ENCODE data around the gene TMEM198. TPM values are rescaled to one million over a fixed set of nuclear protein-coding genes. Genes with fewer than 3 reads are reported as not detected.

The TMEM198 gene
- total and polyA plus RNA-seq, 2 donors (not counting 1 experiment from before 2014, with no cell fraction given): 0.39 to 1.1 TPM

GRCh38 chr2:219538504-219538951, 5.3 kb upstream of the TMEM198 start:
- Mint-ChIP-seq H3K9me3 (ENCODE audit: insufficient read depth) (no peaks in the 10 kb centered on the region), H3K4me3 (no peak overlapping the region), H3K27me3 (peaks cover 19% of the 10 kb centered on the region), H3K4me1 (peaks cover 17% of the 10 kb centered on the region), H3K27ac (no peak overlapping the region)
- no peak overlapping the region for H3K9ac ChIP-seq (ENCODE audit: low read length)
- intact Hi-C loops (cut with micrococcal nuclease): no loop called here
- DNase-seq: no peak
- POLR2A ChIA-PET: no interaction called here
- no peak for ATAC-seq (ENCODE audit: low read depth)
- TF ChIP-seq, protein P1, sequence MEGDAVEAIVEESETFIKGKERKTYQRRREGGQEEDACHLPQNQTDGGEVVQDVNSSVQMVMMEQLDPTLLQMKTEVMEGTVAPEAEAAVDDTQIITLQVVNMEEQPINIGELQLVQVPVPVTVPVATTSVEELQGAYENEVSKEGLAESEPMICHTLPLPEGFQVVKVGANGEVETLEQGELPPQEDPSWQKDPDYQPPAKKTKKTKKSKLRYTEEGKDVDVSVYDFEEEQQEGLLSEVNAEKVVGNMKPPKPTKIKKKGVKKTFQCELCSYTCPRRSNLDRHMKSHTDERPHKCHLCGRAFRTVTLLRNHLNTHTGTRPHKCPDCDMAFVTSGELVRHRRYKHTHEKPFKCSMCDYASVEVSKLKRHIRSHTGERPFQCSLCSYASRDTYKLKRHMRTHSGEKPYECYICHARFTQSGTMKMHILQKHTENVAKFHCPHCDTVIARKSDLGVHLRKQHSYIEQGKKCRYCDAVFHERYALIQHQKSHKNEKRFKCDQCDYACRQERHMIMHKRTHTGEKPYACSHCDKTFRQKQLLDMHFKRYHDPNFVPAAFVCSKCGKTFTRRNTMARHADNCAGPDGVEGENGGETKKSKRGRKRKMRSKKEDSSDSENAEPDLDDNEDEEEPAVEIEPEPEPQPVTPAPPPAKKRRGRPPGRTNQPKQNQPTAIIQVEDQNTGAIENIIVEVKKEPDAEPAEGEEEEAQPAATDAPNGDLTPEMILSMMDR (IDR thresholded peaks at IDR 0.05): no peak
- no peak for TF ChIP-seq EZH2 (IDR thresholded peaks at IDR 0.05; ENCODE audit: borderline replicate concordance, insufficient read depth, low read depth, low read length, poor library complexity, severe bottlenecking)
- no peak overlapping the region for H2AFZ ChIP-seq (ENCODE audit: insufficient read depth, low read depth, low read length, poor library complexity, severe bottlenecking)
- WGBS (ENCODE audit: insufficient coverage): 70% methylated on average over 2 of the region's 6 CpGs
- H3K36me3 ChIP-seq (replicated peaks in 1 of 2; ENCODE audit: control extremely low read depth in 1 of 2, control insufficient read depth in 1 of 2, extremely low read depth in 1 of 2, insufficient read depth in 2 of 2, low read length in 1 of 2): no peaks in the 10 kb centered on the region
- H3K4me3 ChIP-seq (ENCODE audit: control extremely low read depth in 1 of 5, extremely low read depth in 1 of 5, insufficient read depth in 1 of 5, low read depth in 2 of 5, low read length in 4 of 5): no peak overlapping the region
- H3K79me2 ChIP-seq (ENCODE audit: control insufficient read depth, insufficient read depth, low read length): no peaks in the 10 kb centered on the region
- H3K27me3 ChIP-seq (replicated peaks in 1 of 4; ENCODE audit: control extremely low read depth in 1 of 4, control insufficient read depth in 3 of 4, insufficient read depth in 4 of 4, low read length in 3 of 4): peaks cover 0 to 68% (median 12%) of the 10 kb centered on the region in 4 experiments
- CTCF ChIA-PET: interaction anchor here (1.0 kb wide), 1 partner anchor 8 kb away, joined by 3 read pairs; no protein-coding TSS in a partner anchor
- H3K4me1 ChIP-seq (ENCODE audit: control insufficient read depth in 2 of 2, insufficient read depth in 2 of 2, low read length in 2 of 2): peaks cover 20 to 21% of the 10 kb centered on the region in 2 donors
- peaks cover 0 to 15% (median 0%) of the 10 kb centered on the region in 3 donors for H3K9me3 ChIP-seq (ENCODE audit: control extremely low read depth in 1 of 3, control insufficient read depth in 2 of 3, insufficient read depth in 1 of 3, low read length in 2 of 3)
- no peaks in the 10 kb centered on the region for H4K20me1 ChIP-seq (ENCODE audit: control insufficient read depth, insufficient read depth, low read length, poor library complexity, severe bottlenecking)
- H3K27ac ChIP-seq (ENCODE audit: low read length in 2 of 2): no peak overlapping the region
- H3K4me2 ChIP-seq (replicated peaks; ENCODE audit: low read depth, low read length, poor library complexity, severe bottlenecking): no peak overlapping the region

DNA sequence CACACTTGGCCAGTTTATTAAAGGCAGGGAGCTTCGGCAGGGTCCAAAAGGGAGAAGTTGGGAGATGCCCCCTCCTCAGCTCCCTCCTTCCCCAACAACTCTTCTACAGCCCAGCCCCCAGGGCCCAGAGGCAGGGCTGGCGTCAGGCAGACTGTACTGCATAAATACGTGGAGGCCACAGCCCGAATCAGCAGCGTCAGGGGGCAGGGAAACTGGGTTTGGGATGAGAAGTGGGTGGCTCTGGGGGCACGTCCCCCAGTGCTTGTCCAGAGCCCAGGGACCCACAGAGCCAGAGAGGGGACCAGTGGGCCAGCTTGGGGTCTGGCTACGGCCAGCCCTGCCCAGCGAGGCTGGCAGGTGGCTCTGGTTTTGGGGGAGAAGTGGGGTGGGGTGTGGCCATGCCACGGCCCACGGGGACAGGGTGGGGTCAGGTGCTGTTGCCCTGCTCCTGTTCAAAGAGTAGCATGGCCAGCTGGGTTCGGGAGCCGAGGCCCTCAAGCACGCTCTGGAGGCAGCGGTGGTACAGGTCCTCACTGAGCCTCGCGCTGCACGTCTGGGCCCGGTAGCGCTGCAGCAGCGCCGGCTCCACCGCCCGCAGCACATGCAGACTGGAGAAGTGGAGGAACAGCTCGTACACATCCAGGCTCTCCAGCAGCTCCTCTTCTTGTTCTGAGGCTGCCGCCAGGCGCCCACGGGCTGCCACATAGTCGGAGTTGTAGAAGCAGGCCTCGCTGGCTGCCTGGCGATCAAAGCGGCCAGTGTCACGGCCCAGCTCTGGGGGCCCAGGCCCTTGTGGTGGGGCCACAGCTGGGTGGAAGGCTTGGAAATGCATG, 4.7 kb upstream of the TMEM198 start:
- no peak overlapping the region for H3K4me3 Mint-ChIP-seq
- H3K27ac Mint-ChIP-seq: no peak overlapping the region
- H3K79me2 ChIP-seq (ENCODE audit: control insufficient read depth, insufficient read depth, low read length): no peaks in the 10 kb centered on the region
- 96% methylated on average over 32 of the region's 32 CpGs for WGBS (ENCODE audit: insufficient coverage)
- H3K9me3 Mint-ChIP-seq (ENCODE audit: insufficient read depth): no peaks in the 10 kb centered on the region
- CTCF ChIA-PET: interaction anchor here (0.8 to 3.5 kb wide), 3 partner anchors 9 to 104 kb away, joined by 3 to 29 read pairs (median 3); no protein-coding TSS in a partner anchor
- no peak overlapping the region for H3K9ac ChIP-seq (ENCODE audit: low read length)
- H3K36me3 ChIP-seq (replicated peaks in 1 of 2; ENCODE audit: control extremely low read depth in 1 of 2, control insufficient read depth in 1 of 2, extremely low read depth in 1 of 2, insufficient read depth in 2 of 2, low read length in 1 of 2): no peaks in the 10 kb centered on the region
- H2AFZ ChIP-seq (ENCODE audit: insufficient read depth, low read depth, low read length, poor library complexity, severe bottlenecking): no peak overlapping the region
- no peak overlapping the region for H3K4me2 ChIP-seq (replicated peaks; ENCODE audit: low read depth, low read length, poor library complexity, severe bottlenecking)
- H3K4me1 ChIP-seq (ENCODE audit: control insufficient read depth in 2 of 2, insufficient read depth in 2 of 2, low read length in 2 of 2): peaks cover 23 to 26% of the 10 kb centered on the region in 2 donors
- peaks cover 0 to 20% (median 0%) of the 10 kb centered on the region in 3 donors for H3K9me3 ChIP-seq (ENCODE audit: control extremely low read depth in 1 of 3, control insufficient read depth in 2 of 3, insufficient read depth in 1 of 3, low read length in 2 of 3)
- peaks cover 0 to 74% (median 13%) of the 10 kb centered on the region in 4 experiments for H3K27me3 ChIP-seq (replicated peaks in 1 of 4; ENCODE audit: control extremely low read depth in 1 of 4, control insufficient read depth in 3 of 4, insufficient read depth in 4 of 4, low read length in 3 of 4)
- intact Hi-C loops (cut with micrococcal nuclease): no loop called here
- POLR2A ChIA-PET: no interaction called here
- H3K4me1 Mint-ChIP-seq: peaks cover 18% of the 10 kb centered on the region
- H3K27ac ChIP-seq (ENCODE audit: low read length in 2 of 2): no peak overlapping the region
- H4K20me1 ChIP-seq (ENCODE audit: control insufficient read depth, insufficient read depth, low read length, poor library complexity, severe bottlenecking): no peaks in the 10 kb centered on the region
- ATAC-seq (ENCODE audit: low read depth) (no peak), DNase-seq (no peak)
- H3K4me3 ChIP-seq (ENCODE audit: control extremely low read depth in 1 of 5, extremely low read depth in 1 of 5, insufficient read depth in 1 of 5, low read depth in 2 of 5, low read length in 4 of 5): no peak overlapping the region
- TF ChIP-seq, protein P1 (IDR thresholded peaks at IDR 0.05): no peak
- no peak for TF ChIP-seq EZH2 (IDR thresholded peaks at IDR 0.05; ENCODE audit: borderline replicate concordance, insufficient read depth, low read depth, low read length, poor library complexity, severe bottlenecking)
- H3K27me3 Mint-ChIP-seq: peaks cover 18% of the 10 kb centered on the region

Data from B cell (primary cell).